ENCODE results near the gene RAI1. TPM values are rescaled to one million over a fixed set of nuclear protein-coding genes. Genes with fewer than 3 reads are reported as not detected.

The RAI1 gene
- total and polyA plus RNA-seq, 2 of the 13 experiments (the other 11 are each of a cell fraction or from before 2014, with no cell fraction given) = 3.4 to 5.2 TPM

GRCh38 chr17:17693253-17694168 lies 12.3 kb downstream of the RAI1 start (continued):
- no peak for TF ChIP-seq SRF (IDR thresholded peaks at IDR 0.05; ENCODE audit: low read depth, low read length)
- TF ChIP-seq MZF1 (CRISPR knock-in tag; IDR thresholded peaks at IDR 0.05; ENCODE audit: borderline replicate concordance) = no peak
- TF ChIP-seq MYNN (CRISPR knock-in tag; IDR thresholded peaks at IDR 0.05; ENCODE audit: low read depth) = no peak
- no peak; the same call in 1 of the 2 replicates for TF ChIP-seq ATF2 (CRISPR knock-in tag; IDR thresholded peaks at IDR 0.05)
- peak; percentile 69; the same call in 1 of the 2 replicates for TF ChIP-seq ZMYM3 (CRISPR knock-in tag; IDR thresholded peaks at IDR 0.05)
- no peak for TF ChIP-seq SIX4 (CRISPR knock-in tag; IDR thresholded peaks at IDR 0.05)
- TF ChIP-seq, protein P1, sequence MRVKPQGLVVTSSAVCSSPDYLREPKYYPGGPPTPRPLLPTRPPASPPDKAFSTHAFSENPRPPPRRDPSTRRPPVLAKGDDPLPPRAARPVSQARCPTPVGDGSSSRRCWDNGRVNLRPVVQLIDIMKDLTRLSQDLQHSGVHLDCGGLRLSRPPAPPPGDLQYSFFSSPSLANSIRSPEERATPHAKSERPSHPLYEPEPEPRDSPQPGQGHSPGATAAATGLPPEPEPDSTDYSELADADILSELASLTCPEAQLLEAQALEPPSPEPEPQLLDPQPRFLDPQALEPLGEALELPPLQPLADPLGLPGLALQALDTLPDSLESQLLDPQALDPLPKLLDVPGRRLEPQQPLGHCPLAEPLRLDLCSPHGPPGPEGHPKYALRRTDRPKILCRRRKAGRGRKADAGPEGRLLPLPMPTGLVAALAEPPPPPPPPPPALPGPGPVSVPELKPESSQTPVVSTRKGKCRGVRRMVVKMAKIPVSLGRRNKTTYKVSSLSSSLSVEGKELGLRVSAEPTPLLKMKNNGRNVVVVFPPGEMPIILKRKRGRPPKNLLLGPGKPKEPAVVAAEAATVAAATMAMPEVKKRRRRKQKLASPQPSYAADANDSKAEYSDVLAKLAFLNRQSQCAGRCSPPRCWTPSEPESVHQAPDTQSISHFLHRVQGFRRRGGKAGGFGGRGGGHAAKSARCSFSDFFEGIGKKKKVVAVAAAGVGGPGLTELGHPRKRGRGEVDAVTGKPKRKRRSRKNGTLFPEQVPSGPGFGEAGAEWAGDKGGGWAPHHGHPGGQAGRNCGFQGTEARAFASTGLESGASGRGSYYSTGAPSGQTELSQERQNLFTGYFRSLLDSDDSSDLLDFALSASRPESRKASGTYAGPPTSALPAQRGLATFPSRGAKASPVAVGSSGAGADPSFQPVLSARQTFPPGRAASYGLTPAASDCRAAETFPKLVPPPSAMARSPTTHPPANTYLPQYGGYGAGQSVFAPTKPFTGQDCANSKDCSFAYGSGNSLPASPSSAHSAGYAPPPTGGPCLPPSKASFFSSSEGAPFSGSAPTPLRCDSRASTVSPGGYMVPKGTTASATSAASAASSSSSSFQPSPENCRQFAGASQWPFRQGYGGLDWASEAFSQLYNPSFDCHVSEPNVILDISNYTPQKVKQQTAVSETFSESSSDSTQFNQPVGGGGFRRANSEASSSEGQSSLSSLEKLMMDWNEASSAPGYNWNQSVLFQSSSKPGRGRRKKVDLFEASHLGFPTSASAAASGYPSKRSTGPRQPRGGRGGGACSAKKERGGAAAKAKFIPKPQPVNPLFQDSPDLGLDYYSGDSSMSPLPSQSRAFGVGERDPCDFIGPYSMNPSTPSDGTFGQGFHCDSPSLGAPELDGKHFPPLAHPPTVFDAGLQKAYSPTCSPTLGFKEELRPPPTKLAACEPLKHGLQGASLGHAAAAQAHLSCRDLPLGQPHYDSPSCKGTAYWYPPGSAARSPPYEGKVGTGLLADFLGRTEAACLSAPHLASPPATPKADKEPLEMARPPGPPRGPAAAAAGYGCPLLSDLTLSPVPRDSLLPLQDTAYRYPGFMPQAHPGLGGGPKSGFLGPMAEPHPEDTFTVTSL (CRISPR knock-in tag; IDR thresholded peaks at IDR 0.05; ENCODE audit: borderline replicate concordance) = no peak
- TF ChIP-seq ZNF704 (CRISPR knock-in tag; IDR thresholded peaks at IDR 0.05; ENCODE audit: borderline replicate concordance) = 0 out of 2 replicates have a peak, but pooled peaks have one; percentile 86
- 0 out of 2 replicates have a peak, but pooled peaks have one; percentile 14 for TF ChIP-seq DPF2 (CRISPR knock-in tag; IDR thresholded peaks at IDR 0.05; ENCODE audit: borderline replicate concordance, low read depth)
- no peak for TF ChIP-seq NKX3-1 (CRISPR knock-in tag; IDR thresholded peaks at IDR 0.05)
- TF ChIP-seq RFX3 (CRISPR knock-in tag; IDR thresholded peaks at IDR 0.05) = no peak
- TF ChIP-seq NRL (CRISPR knock-in tag; IDR thresholded peaks at IDR 0.05; ENCODE audit: borderline replicate concordance) = peak; percentile 34; the same call in 1 of the 2 replicates
- no peak for TF ChIP-seq ZNF577 (CRISPR knock-in tag; IDR thresholded peaks at IDR 0.05; ENCODE audit: borderline replicate concordance, low read depth)
- TF ChIP-seq KLF6 (CRISPR knock-in tag; IDR thresholded peaks at IDR 0.05) = no peak
- no peak for TF ChIP-seq ZNF260 (CRISPR knock-in tag; IDR thresholded peaks at IDR 0.05; ENCODE audit: borderline replicate concordance, low read depth)
- TF ChIP-seq NCOR1 (IDR thresholded peaks at IDR 0.05; ENCODE audit: borderline replicate concordance, low read length) = no peak
- no peak for TF ChIP-seq HOXA5 (CRISPR knock-in tag; IDR thresholded peaks at IDR 0.05)
- TF ChIP-seq TSC22D2 (CRISPR knock-in tag; IDR thresholded peaks at IDR 0.05; ENCODE audit: borderline replicate concordance) = no peak

Data from HepG2 (cell line).